ENCODE measurements around the gene CACNB4. TPM values are rescaled to one million over a fixed set of nuclear protein-coding genes. Genes with fewer than 3 reads are reported as not detected.
"Not testable (repeated sequence)": the region's sequence is repeated elsewhere in the genome, so short reads cannot be mapped to it uniquely, and the experiment has no call there.

The CACNB4 gene
- polyA plus RNA-seq, 1 donor, result 1.8 TPM

GRCh38 chr2:152090726-152091125 is 8.1 kb downstream of the CACNB4 start:
- WGBS (ENCODE audit: insufficient coverage, low lambda C conversion rate), result 100% methylated on average over 1 of the region's 4 CpGs
- H3K9me3 ChIP-seq (ENCODE audit: control insufficient read depth, low read depth, low read length); DNase-seq; H3K4me3 ChIP-seq (ENCODE audit: low read length); H3K27ac ChIP-seq (ENCODE audit: low read length); H3K27me3 ChIP-seq (ENCODE audit: control insufficient read depth, insufficient read depth, low read length); H3K4me1 ChIP-seq (ENCODE audit: control insufficient read depth, insufficient read depth, low read length); H3K36me3 ChIP-seq (ENCODE audit: control insufficient read depth, insufficient read depth, low read length): not testable (repeated sequence)

GRCh38 chr2:152089238-152089637 is 9.6 kb downstream of the CACNB4 start:
- H3K27me3 ChIP-seq (ENCODE audit: control insufficient read depth, insufficient read depth, low read length), result no peaks in the 10 kb centered on the region
- H3K27ac ChIP-seq (ENCODE audit: low read length), result no peak overlapping the region
- H3K36me3 ChIP-seq (ENCODE audit: control insufficient read depth, insufficient read depth, low read length), result no peaks in the 10 kb centered on the region
- WGBS (ENCODE audit: insufficient coverage, low lambda C conversion rate), result no CpG with 5 or more reads among the region's 2 CpGs
- no peak overlapping the region for H3K4me3 ChIP-seq (ENCODE audit: low read length)
- H3K9me3 ChIP-seq (ENCODE audit: control insufficient read depth, low read depth, low read length), result no peaks in the 10 kb centered on the region
- H3K4me1 ChIP-seq (ENCODE audit: control insufficient read depth, insufficient read depth, low read length), result no peaks in the 10 kb centered on the region
- DNase-seq, result no peak

GRCh38 chr2:152088006-152088405 is 10.8 kb downstream of the CACNB4 start:
- no peak overlapping the region for H3K27ac ChIP-seq (ENCODE audit: low read length)
- H3K4me3 ChIP-seq (ENCODE audit: low read length), result no peak overlapping the region
- H3K36me3 ChIP-seq (ENCODE audit: control insufficient read depth, insufficient read depth, low read length), result no peaks in the 10 kb centered on the region
- no peaks in the 10 kb centered on the region for H3K9me3 ChIP-seq (ENCODE audit: control insufficient read depth, low read depth, low read length)
- 100% methylated on average over 1 of the region's 3 CpGs for WGBS (ENCODE audit: insufficient coverage, low lambda C conversion rate)
- no peak for DNase-seq
- no peaks in the 10 kb centered on the region for H3K27me3 ChIP-seq (ENCODE audit: control insufficient read depth, insufficient read depth, low read length)
- no peaks in the 10 kb centered on the region for H3K4me1 ChIP-seq (ENCODE audit: control insufficient read depth, insufficient read depth, low read length)

- Histone ChIP-seq H3K4me3 (ENCODE audit: low read length) (no peak overlapping the region), H3K27ac (ENCODE audit: low read length) (no peak overlapping the region), H3K4me1 (ENCODE audit: control insufficient read depth, insufficient read depth, low read length) (no peaks in the 10 kb centered on the region), H3K36me3 (ENCODE audit: control insufficient read depth, insufficient read depth, low read length) (no peaks in the 10 kb centered on the region), H3K27me3 (ENCODE audit: control insufficient read depth, insufficient read depth, low read length) (no peaks in the 10 kb centered on the region), H3K9me3 (ENCODE audit: control insufficient read depth, low read depth, low read length) (no peaks in the 10 kb centered on the region)
- no peak for DNase-seq
- WGBS (ENCODE audit: insufficient coverage, low lambda C conversion rate), result no CpG with 5 or more reads among the region's 2 CpGs
These were observed 12.6 kb downstream of the CACNB4 start for GRCh38 chr2:152086231-152086630.

GRCh38 chr2:152084076-152084475 is 14.8 kb downstream of the CACNB4 start:
- no peak for DNase-seq
- no CpG with 5 or more reads among the region's 6 CpGs for WGBS (ENCODE audit: insufficient coverage, low lambda C conversion rate)
- no peaks in the 10 kb centered on the region for H3K27me3 ChIP-seq (ENCODE audit: control insufficient read depth, insufficient read depth, low read length)
- H3K9me3 ChIP-seq (ENCODE audit: control insufficient read depth, low read depth, low read length), result no peaks in the 10 kb centered on the region
- H3K4me1 ChIP-seq (ENCODE audit: control insufficient read depth, insufficient read depth, low read length), result no peaks in the 10 kb centered on the region
- H3K36me3 ChIP-seq (ENCODE audit: control insufficient read depth, insufficient read depth, low read length), result no peaks in the 10 kb centered on the region
- no peak overlapping the region for H3K27ac ChIP-seq (ENCODE audit: low read length)
- no peak overlapping the region for H3K4me3 ChIP-seq (ENCODE audit: low read length)

- Histone ChIP-seq H3K4me3 (ENCODE audit: low read length) (no peak overlapping the region), H3K27ac (ENCODE audit: low read length) (no peak overlapping the region), H3K4me1 (ENCODE audit: control insufficient read depth, insufficient read depth, low read length) (no peaks in the 10 kb centered on the region), H3K36me3 (ENCODE audit: control insufficient read depth, insufficient read depth, low read length) (no peaks in the 10 kb centered on the region), H3K9me3 (ENCODE audit: control insufficient read depth, low read depth, low read length) (no peaks in the 10 kb centered on the region), H3K27me3 (ENCODE audit: control insufficient read depth, insufficient read depth, low read length) (no peaks in the 10 kb centered on the region)
- DNase-seq, result peak in 1 of 2 donors; percentile 24
- WGBS (ENCODE audit: insufficient coverage, low lambda C conversion rate), result 14% methylated on average over 1 of the region's 6 CpGs
These were observed 15.5 kb downstream of the CACNB4 start for GRCh38 chr2:152083202-152083875.

GRCh38 chr2:152078662-152079061 is 20.2 kb downstream of the CACNB4 start:
- no peaks in the 10 kb centered on the region for H3K27me3 ChIP-seq (ENCODE audit: control insufficient read depth, insufficient read depth, low read length)
- no peaks in the 10 kb centered on the region for H3K9me3 ChIP-seq (ENCODE audit: control insufficient read depth, low read depth, low read length)
- no CpG with 5 or more reads among the region's 2 CpGs for WGBS (ENCODE audit: insufficient coverage, low lambda C conversion rate)
- H3K4me3 ChIP-seq (ENCODE audit: low read length), result no peak overlapping the region
- H3K4me1 ChIP-seq (ENCODE audit: control insufficient read depth, insufficient read depth, low read length), result no peaks in the 10 kb centered on the region
- H3K27ac ChIP-seq (ENCODE audit: low read length), result no peak overlapping the region
- DNase-seq, result no peak
- no peaks in the 10 kb centered on the region for H3K36me3 ChIP-seq (ENCODE audit: control insufficient read depth, insufficient read depth, low read length)

GRCh38 chr2:152078023-152078422 is 20.8 kb downstream of the CACNB4 start:
- Histone ChIP-seq H3K27me3 (ENCODE audit: control insufficient read depth, insufficient read depth, low read length) (no peaks in the 10 kb centered on the region), H3K4me1 (ENCODE audit: control insufficient read depth, insufficient read depth, low read length) (no peaks in the 10 kb centered on the region), H3K27ac (ENCODE audit: low read length) (no peak overlapping the region), H3K36me3 (ENCODE audit: control insufficient read depth, insufficient read depth, low read length) (no peaks in the 10 kb centered on the region), H3K9me3 (ENCODE audit: control insufficient read depth, low read depth, low read length) (no peaks in the 10 kb centered on the region), H3K4me3 (ENCODE audit: low read length) (no peak overlapping the region)
- no peak for DNase-seq
- WGBS (ENCODE audit: insufficient coverage, low lambda C conversion rate), result 100% methylated on average over 3 of the region's 9 CpGs

- DNase-seq, result no peak
- H3K9me3 ChIP-seq (ENCODE audit: control insufficient read depth, low read depth, low read length), result no peaks in the 10 kb centered on the region
- H3K27me3 ChIP-seq (ENCODE audit: control insufficient read depth, insufficient read depth, low read length), result no peaks in the 10 kb centered on the region
These were observed 23.3 kb downstream of the CACNB4 start for GRCh38 chr2:152075461-152076050.

GRCh38 chr2:152072011-152072410 is 26.8 kb downstream of the CACNB4 start:
- H3K4me3 ChIP-seq (ENCODE audit: low read length), result no peak overlapping the region
- WGBS (ENCODE audit: insufficient coverage, low lambda C conversion rate), result no CpG with 5 or more reads among the region's 2 CpGs
- H3K9me3 ChIP-seq (ENCODE audit: control insufficient read depth, low read depth, low read length), result no peaks in the 10 kb centered on the region
- no peaks in the 10 kb centered on the region for H3K27me3 ChIP-seq (ENCODE audit: control insufficient read depth, insufficient read depth, low read length)
- H3K4me1 ChIP-seq (ENCODE audit: control insufficient read depth, insufficient read depth, low read length), result no peaks in the 10 kb centered on the region
- H3K27ac ChIP-seq (ENCODE audit: low read length), result no peak overlapping the region
- DNase-seq, result no peak
- no peaks in the 10 kb centered on the region for H3K36me3 ChIP-seq (ENCODE audit: control insufficient read depth, insufficient read depth, low read length)

More at GRCh38 chr2:152075461-152076050, 23.3 kb downstream of the CACNB4 start:
- no peaks in the 10 kb centered on the region for H3K36me3 ChIP-seq (ENCODE audit: control insufficient read depth, insufficient read depth, low read length)
- no peak overlapping the region for H3K27ac ChIP-seq (ENCODE audit: low read length)
- no peaks in the 10 kb centered on the region for H3K4me1 ChIP-seq (ENCODE audit: control insufficient read depth, insufficient read depth, low read length)
- no peak overlapping the region for H3K4me3 ChIP-seq (ENCODE audit: low read length)
- no CpG with 5 or more reads among the region's 4 CpGs for WGBS (ENCODE audit: insufficient coverage, low lambda C conversion rate)

- Histone ChIP-seq H3K4me1 (ENCODE audit: control insufficient read depth, insufficient read depth, low read length) (no peaks in the 10 kb centered on the region), H3K36me3 (ENCODE audit: control insufficient read depth, insufficient read depth, low read length) (no peaks in the 10 kb centered on the region), H3K27ac (ENCODE audit: low read length) (no peak overlapping the region), H3K27me3 (ENCODE audit: control insufficient read depth, insufficient read depth, low read length) (no peaks in the 10 kb centered on the region), H3K4me3 (ENCODE audit: low read length) (no peak overlapping the region), H3K9me3 (ENCODE audit: control insufficient read depth, low read depth, low read length) (no peaks in the 10 kb centered on the region)
- WGBS (ENCODE audit: insufficient coverage, low lambda C conversion rate), result 100% methylated on average over 1 of the region's 1 CpG
- no peak for DNase-seq
These were observed 27.3 kb downstream of the CACNB4 start for GRCh38 chr2:152071518-152071917.

All from large intestine (tissue), 3 donors.